NCI-H2227 treated with DMSO at 0.1 percent for 48 hours (cell line): ENCODE results near the gene SORCS2.

Experiments used
- DNase-seq: peaks from one replicate; lab custom pipeline; 2025; lab: John Stamatoyannopoulos, UW

The SORCS2 gene

GRCh38 chr4:7375427-7375826 lies 183.1 kb downstream of the SORCS2 start:
- no peak for DNase-seq

GRCh38 chr4:7377223-7377865 lies 185.0 kb downstream of the SORCS2 start:
- no peak for DNase-seq

GRCh38 chr4:7379186-7379585 lies 186.8 kb downstream of the SORCS2 start:
- DNase-seq: no peak

GRCh38 chr4:7379719-7380118 lies 187.4 kb downstream of the SORCS2 start:
- DNase-seq: no peak

- no peak for DNase-seq
Observed at GRCh38 chr4:7381221-7381889, 189.0 kb downstream of the SORCS2 start.

GRCh38 chr4:7381890-7382633 lies 189.7 kb downstream of the SORCS2 start:
- no peak for DNase-seq

GRCh38 chr4:7382634-7383014 lies 190.3 kb downstream of the SORCS2 start:
- no peak for DNase-seq

GRCh38 chr4:7383266-7383665 lies 190.9 kb downstream of the SORCS2 start:
- no peak for DNase-seq

- DNase-seq: no peak
Observed at GRCh38 chr4:7384003-7384928, 191.9 kb downstream of the SORCS2 start.

- DNase-seq: no peak
Observed at GRCh38 chr4:7384929-7385890, 192.9 kb downstream of the SORCS2 start.

GRCh38 chr4:7387925-7388324 lies 195.6 kb downstream of the SORCS2 start:
- no peak for DNase-seq

- no peak for DNase-seq
Observed at GRCh38 chr4:7388627-7389026, 196.3 kb downstream of the SORCS2 start.

- DNase-seq: no peak
Observed at GRCh38 chr4:7389101-7389701, 196.9 kb downstream of the SORCS2 start.

- DNase-seq: no peak
Observed at GRCh38 chr4:7389719-7390118, 197.4 kb downstream of the SORCS2 start.

- DNase-seq: no peak
Observed at GRCh38 chr4:7390336-7390735, 198.0 kb downstream of the SORCS2 start.

GRCh38 chr4:7390906-7391636 lies 198.7 kb downstream of the SORCS2 start:
- no peak for DNase-seq

GRCh38 chr4:7391637-7392437 lies 199.5 kb downstream of the SORCS2 start:
- DNase-seq: no peak

GRCh38 chr4:7392438-7393421 lies 200.4 kb downstream of the SORCS2 start:
- no peak for DNase-seq
